ENCODE results near the gene LRRFIP1.

DNA sequence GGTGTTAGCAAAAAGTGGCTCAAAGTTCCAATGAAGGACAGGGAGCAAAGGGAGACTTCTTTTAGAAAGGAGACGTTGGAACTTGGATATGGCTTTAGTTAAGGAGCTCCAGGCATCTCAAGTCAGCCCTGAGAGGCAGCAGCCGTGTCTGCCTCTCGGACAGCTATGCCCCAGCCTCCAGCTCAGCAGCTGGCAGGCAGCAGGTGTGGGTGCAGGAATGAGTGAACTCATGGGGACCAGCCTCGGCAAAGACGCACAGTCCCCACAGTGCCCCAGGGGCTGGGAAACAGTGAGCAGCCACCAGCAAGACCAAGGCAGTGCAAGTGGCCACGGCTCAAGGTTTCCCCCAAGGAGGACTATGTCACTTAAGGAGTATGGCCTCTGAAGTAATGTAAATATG is 1.6 kb upstream of the LRRFIP1 start:
- TF ChIP-seq, protein P1, sequence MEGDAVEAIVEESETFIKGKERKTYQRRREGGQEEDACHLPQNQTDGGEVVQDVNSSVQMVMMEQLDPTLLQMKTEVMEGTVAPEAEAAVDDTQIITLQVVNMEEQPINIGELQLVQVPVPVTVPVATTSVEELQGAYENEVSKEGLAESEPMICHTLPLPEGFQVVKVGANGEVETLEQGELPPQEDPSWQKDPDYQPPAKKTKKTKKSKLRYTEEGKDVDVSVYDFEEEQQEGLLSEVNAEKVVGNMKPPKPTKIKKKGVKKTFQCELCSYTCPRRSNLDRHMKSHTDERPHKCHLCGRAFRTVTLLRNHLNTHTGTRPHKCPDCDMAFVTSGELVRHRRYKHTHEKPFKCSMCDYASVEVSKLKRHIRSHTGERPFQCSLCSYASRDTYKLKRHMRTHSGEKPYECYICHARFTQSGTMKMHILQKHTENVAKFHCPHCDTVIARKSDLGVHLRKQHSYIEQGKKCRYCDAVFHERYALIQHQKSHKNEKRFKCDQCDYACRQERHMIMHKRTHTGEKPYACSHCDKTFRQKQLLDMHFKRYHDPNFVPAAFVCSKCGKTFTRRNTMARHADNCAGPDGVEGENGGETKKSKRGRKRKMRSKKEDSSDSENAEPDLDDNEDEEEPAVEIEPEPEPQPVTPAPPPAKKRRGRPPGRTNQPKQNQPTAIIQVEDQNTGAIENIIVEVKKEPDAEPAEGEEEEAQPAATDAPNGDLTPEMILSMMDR (IDR thresholded peaks at IDR 0.05; ENCODE audit: insufficient read depth, low read length) = no peak
- TF ChIP-seq POLR2AphosphoS5 (IDR thresholded peaks at IDR 0.05; ENCODE audit: low read depth) = no peak
